Skin epidermis (tissue), 12 donors: Measurements from ENCODE around the gene CNKSR2.
A peak's percentile ranks its signal among the peaks of the same experiment; 100 is the strongest.
"Not testable (repeated sequence)": the region's sequence is repeated elsewhere in the genome, so short reads cannot be mapped to it uniquely, and the experiment has no call there.

Experiments
- H3K27ac ChIP-seq, 21 experiments: fragments of 200-600 bp; sonication (generic) in 11 of 21; one replicate each; pipeline ENCODE4 v1.5.0; 2020; ENCODE audit warnings: mild to moderate bottlenecking in 3 of 21, inconsistent platforms in 2 of 21, moderate library complexity in 2 of 21
- H3K4me3 ChIP-seq, 7 experiments: fragments of 200-600 bp; sonication (generic) in 2 of 7; one replicate each; pipeline ENCODE4 v1.5.0; 2020; ENCODE audit warnings: inconsistent platforms in 2 of 7, mild to moderate bottlenecking in 2 of 7, moderate library complexity in 1 of 7

CNKSR2 gene

GRCh38 chrX:21427086-21427485, 52.9 kb downstream of the CNKSR2 start:
- H3K4me3 ChIP-seq = no peak overlapping the region
- no peak overlapping the region for H3K27ac ChIP-seq

- no peak overlapping the region for H3K27ac ChIP-seq
- H3K4me3 ChIP-seq = no peak overlapping the region
Observed at GRCh38 chrX:21437036-21437435, 62.8 kb downstream of the CNKSR2 start.

- Histone ChIP-seq H3K4me3 (no peak overlapping the region), H3K27ac (peak overlapping the region in 2 of 21 experiments; percentile 14 to 38)
Observed at GRCh38 chrX:21438792-21439191, 64.6 kb downstream of the CNKSR2 start.

- H3K27ac ChIP-seq = no peak overlapping the region
- no peak overlapping the region for H3K4me3 ChIP-seq
Observed at GRCh38 chrX:21440911-21441310, 66.7 kb downstream of the CNKSR2 start.

- H3K4me3 ChIP-seq = no peak overlapping the region
- no peak overlapping the region for H3K27ac ChIP-seq
Observed at GRCh38 chrX:21457718-21458117, 83.5 kb downstream of the CNKSR2 start.

GRCh38 chrX:21469071-21469470, 94.9 kb downstream of the CNKSR2 start:
- no peak overlapping the region for H3K27ac ChIP-seq

GRCh38 chrX:21476909-21477308, 102.7 kb downstream of the CNKSR2 start:
- Histone ChIP-seq H3K27ac (no peak overlapping the region), H3K4me3 (no peak overlapping the region)

More at GRCh38 chrX:21469071-21469470, 94.9 kb downstream of the CNKSR2 start:
- no peak overlapping the region for H3K4me3 ChIP-seq

- Histone ChIP-seq H3K4me3 (no peak overlapping the region), H3K27ac (no peak overlapping the region)
Observed at GRCh38 chrX:21479695-21480270, 105.6 kb downstream of the CNKSR2 start.

GRCh38 chrX:21481761-21482160, 107.5 kb downstream of the CNKSR2 start:
- H3K4me3 ChIP-seq = no peak overlapping the region

GRCh38 chrX:21484051-21484450, 109.8 kb downstream of the CNKSR2 start:
- H3K4me3 ChIP-seq, H3K27ac ChIP-seq: not testable (repeated sequence)

More at GRCh38 chrX:21481761-21482160, 107.5 kb downstream of the CNKSR2 start:
- H3K27ac ChIP-seq = no peak overlapping the region

GRCh38 chrX:21487832-21488231, 113.6 kb downstream of the CNKSR2 start:
- Histone ChIP-seq H3K27ac (no peak overlapping the region), H3K4me3 (no peak overlapping the region)

- Histone ChIP-seq H3K27ac (no peak overlapping the region), H3K4me3 (no peak overlapping the region)
Observed at GRCh38 chrX:21490341-21490740, 116.1 kb downstream of the CNKSR2 start.

- no peak overlapping the region for H3K27ac ChIP-seq
Observed at GRCh38 chrX:21493226-21493830, 119.1 kb downstream of the CNKSR2 start.

GRCh38 chrX:21503593-21503992, 129.4 kb downstream of the CNKSR2 start:
- Histone ChIP-seq H3K4me3 (no peak overlapping the region), H3K27ac (no peak overlapping the region)

More at GRCh38 chrX:21493226-21493830, 119.1 kb downstream of the CNKSR2 start:
- H3K4me3 ChIP-seq = no peak overlapping the region

- Histone ChIP-seq H3K4me3 (no peak overlapping the region), H3K27ac (no peak overlapping the region)
Observed at GRCh38 chrX:21509912-21510311, 135.7 kb downstream of the CNKSR2 start.

- H3K27ac ChIP-seq = no peak overlapping the region
- no peak overlapping the region for H3K4me3 ChIP-seq
Observed at GRCh38 chrX:21524008-21524407, 149.8 kb downstream of the CNKSR2 start.

- no peak overlapping the region for H3K27ac ChIP-seq
- H3K4me3 ChIP-seq = no peak overlapping the region
Observed at GRCh38 chrX:21528076-21528475, 153.9 kb downstream of the CNKSR2 start.

GRCh38 chrX:21529771-21530170, 155.6 kb downstream of the CNKSR2 start:
- Histone ChIP-seq H3K27ac (no peak overlapping the region), H3K4me3 (no peak overlapping the region)

- not testable (repeated sequence) for H3K4me3 ChIP-seq, H3K27ac ChIP-seq
Observed at GRCh38 chrX:21544642-21545041, 170.4 kb downstream of the CNKSR2 start.

- no peak overlapping the region for H3K27ac ChIP-seq
- H3K4me3 ChIP-seq = no peak overlapping the region
Observed at GRCh38 chrX:21559417-21559816, 185.2 kb downstream of the CNKSR2 start.

GRCh38 chrX:21565025-21565424, 190.8 kb downstream of the CNKSR2 start:
- Histone ChIP-seq H3K27ac (no peak overlapping the region), H3K4me3 (no peak overlapping the region)

GRCh38 chrX:21574793-21575192, 200.6 kb downstream of the CNKSR2 start:
- H3K27ac ChIP-seq = no peak overlapping the region
- H3K4me3 ChIP-seq = no peak overlapping the region
